Measurements from ENCODE around the gene NKG7. TPM values are rescaled to one million over a fixed set of nuclear protein-coding genes. Genes with fewer than 3 reads are reported as not detected.

NKG7 gene
- total and polyA plus RNA-seq, 2 of the 13 experiments (the other 11 are each of a cell fraction or from before 2014, with no cell fraction given): 0.40 TPM; not detected in 1

DNA sequence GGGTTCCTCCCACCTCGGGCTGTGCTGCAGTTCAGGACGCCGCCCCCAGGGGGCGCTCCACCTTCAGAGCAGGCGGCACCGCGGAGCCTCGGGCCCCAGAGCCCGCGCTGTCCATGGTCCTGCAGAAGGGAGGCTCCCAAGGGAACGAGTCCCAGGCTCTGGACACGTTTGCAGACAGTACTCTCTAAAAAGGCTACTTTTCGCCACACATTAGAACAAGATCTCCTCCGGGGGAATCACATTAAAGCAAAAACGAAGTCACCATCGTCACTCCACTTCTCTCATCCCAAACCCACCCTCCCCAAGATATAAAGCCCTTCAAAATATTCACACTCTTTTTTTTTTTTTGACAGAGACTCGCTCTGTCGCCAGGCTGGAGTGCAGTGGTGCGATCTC is 49.6 kb upstream of the NKG7 start (continued):
- TF ChIP-seq, protein P1, sequence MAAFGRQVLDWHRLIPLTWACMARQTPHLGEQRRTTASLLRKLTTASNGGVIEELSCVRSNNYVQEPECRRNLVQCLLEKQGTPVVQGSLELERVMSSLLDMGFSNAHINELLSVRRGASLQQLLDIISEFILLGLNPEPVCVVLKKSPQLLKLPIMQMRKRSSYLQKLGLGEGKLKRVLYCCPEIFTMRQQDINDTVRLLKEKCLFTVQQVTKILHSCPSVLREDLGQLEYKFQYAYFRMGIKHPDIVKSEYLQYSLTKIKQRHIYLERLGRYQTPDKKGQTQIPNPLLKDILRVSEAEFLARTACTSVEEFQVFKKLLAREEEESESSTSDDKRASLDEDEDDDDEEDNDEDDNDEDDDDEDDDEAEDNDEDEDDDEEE (CRISPR knock-in tag; IDR thresholded peaks at IDR 0.05): peak; percentile 99
- TF ChIP-seq RCOR2 (CRISPR knock-in tag; IDR thresholded peaks at IDR 0.05): no peak
- peak; percentile 89 for TF ChIP-seq ZNF547 (CRISPR knock-in tag; IDR thresholded peaks at IDR 0.05)
- TF ChIP-seq SKI (IDR thresholded peaks at IDR 0.05; ENCODE audit: partially characterized antibody): no peak
- peak; percentile 99 for TF ChIP-seq BORCS8-MEF2B (CRISPR knock-in tag; IDR thresholded peaks at IDR 0.05)
- TF ChIP-seq ELF4 (CRISPR knock-in tag; IDR thresholded peaks at IDR 0.05; ENCODE audit: borderline replicate concordance): no peak; the same call in 1 of the 2 replicates
- 0 out of 2 replicates have a peak, but pooled peaks have one; percentile 74 for TF ChIP-seq ZNF549 (CRISPR knock-in tag; IDR thresholded peaks at IDR 0.05)
- TF ChIP-seq, protein P2, sequence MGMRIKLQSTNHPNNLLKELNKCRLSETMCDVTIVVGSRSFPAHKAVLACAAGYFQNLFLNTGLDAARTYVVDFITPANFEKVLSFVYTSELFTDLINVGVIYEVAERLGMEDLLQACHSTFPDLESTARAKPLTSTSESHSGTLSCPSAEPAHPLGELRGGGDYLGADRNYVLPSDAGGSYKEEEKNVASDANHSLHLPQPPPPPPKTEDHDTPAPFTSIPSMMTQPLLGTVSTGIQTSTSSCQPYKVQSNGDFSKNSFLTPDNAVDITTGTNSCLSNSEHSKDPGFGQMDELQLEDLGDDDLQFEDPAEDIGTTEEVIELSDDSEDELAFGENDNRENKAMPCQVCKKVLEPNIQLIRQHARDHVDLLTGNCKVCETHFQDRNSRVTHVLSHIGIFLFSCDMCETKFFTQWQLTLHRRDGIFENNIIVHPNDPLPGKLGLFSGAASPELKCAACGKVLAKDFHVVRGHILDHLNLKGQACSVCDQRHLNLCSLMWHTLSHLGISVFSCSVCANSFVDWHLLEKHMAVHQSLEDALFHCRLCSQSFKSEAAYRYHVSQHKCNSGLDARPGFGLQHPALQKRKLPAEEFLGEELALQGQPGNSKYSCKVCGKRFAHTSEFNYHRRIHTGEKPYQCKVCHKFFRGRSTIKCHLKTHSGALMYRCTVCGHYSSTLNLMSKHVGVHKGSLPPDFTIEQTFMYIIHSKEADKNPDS (CRISPR knock-in tag; IDR thresholded peaks at IDR 0.05): no peak
- TF ChIP-seq ZNF205 (CRISPR knock-in tag; IDR thresholded peaks at IDR 0.05): peak; percentile 94
- TF ChIP-seq, protein P3, sequence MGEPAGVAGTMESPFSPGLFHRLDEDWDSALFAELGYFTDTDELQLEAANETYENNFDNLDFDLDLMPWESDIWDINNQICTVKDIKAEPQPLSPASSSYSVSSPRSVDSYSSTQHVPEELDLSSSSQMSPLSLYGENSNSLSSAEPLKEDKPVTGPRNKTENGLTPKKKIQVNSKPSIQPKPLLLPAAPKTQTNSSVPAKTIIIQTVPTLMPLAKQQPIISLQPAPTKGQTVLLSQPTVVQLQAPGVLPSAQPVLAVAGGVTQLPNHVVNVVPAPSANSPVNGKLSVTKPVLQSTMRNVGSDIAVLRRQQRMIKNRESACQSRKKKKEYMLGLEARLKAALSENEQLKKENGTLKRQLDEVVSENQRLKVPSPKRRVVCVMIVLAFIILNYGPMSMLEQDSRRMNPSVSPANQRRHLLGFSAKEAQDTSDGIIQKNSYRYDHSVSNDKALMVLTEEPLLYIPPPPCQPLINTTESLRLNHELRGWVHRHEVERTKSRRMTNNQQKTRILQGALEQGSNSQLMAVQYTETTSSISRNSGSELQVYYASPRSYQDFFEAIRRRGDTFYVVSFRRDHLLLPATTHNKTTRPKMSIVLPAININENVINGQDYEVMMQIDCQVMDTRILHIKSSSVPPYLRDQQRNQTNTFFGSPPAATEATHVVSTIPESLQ (CRISPR knock-in tag; conservative IDR thresholded peaks at IDR 0.05): peak; percentile 99
- peak; percentile 98 for TF ChIP-seq XRCC5 (optimal IDR thresholded peaks at IDR 0.05; ENCODE audit: low read length)
- TF ChIP-seq, protein P4, sequence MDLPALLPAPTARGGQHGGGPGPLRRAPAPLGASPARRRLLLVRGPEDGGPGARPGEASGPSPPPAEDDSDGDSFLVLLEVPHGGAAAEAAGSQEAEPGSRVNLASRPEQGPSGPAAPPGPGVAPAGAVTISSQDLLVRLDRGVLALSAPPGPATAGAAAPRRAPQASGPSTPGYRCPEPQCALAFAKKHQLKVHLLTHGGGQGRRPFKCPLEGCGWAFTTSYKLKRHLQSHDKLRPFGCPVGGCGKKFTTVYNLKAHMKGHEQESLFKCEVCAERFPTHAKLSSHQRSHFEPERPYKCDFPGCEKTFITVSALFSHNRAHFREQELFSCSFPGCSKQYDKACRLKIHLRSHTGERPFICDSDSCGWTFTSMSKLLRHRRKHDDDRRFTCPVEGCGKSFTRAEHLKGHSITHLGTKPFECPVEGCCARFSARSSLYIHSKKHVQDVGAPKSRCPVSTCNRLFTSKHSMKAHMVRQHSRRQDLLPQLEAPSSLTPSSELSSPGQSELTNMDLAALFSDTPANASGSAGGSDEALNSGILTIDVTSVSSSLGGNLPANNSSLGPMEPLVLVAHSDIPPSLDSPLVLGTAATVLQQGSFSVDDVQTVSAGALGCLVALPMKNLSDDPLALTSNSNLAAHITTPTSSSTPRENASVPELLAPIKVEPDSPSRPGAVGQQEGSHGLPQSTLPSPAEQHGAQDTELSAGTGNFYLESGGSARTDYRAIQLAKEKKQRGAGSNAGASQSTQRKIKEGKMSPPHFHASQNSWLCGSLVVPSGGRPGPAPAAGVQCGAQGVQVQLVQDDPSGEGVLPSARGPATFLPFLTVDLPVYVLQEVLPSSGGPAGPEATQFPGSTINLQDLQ (CRISPR knock-in tag; IDR thresholded peaks at IDR 0.05): peak; percentile 89
- TF ChIP-seq CBX5 (CRISPR knock-in tag; IDR thresholded peaks at IDR 0.05; ENCODE audit: borderline replicate concordance): peak; percentile 93
- TF ChIP-seq HOXA7 (CRISPR knock-in tag; IDR thresholded peaks at IDR 0.05): no peak
- peak; percentile 91 for TF ChIP-seq ZNF296 (CRISPR knock-in tag; conservative IDR thresholded peaks at IDR 0.05)
- TF ChIP-seq TBP (CRISPR knock-in tag; IDR thresholded peaks at IDR 0.05): no peak
- TF ChIP-seq ELF3 (CRISPR knock-in tag; IDR thresholded peaks at IDR 0.05): peak; percentile 89
- TF ChIP-seq, protein P5, sequence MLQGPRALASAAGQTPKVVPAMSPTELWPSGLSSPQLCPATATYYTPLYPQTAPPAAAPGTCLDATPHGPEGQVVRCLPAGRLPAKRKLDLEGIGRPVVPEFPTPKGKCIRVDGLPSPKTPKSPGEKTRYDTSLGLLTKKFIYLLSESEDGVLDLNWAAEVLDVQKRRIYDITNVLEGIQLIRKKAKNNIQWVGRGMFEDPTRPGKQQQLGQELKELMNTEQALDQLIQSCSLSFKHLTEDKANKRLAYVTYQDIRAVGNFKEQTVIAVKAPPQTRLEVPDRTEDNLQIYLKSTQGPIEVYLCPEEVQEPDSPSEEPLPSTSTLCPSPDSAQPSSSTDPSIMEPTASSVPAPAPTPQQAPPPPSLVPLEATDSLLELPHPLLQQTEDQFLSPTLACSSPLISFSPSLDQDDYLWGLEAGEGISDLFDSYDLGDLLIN (CRISPR knock-in tag; IDR thresholded peaks at IDR 0.05; ENCODE audit: borderline replicate concordance): peak; percentile 76; the same call in 1 of the 2 replicates
- TF ChIP-seq SRSF4 (IDR thresholded peaks at IDR 0.05; ENCODE audit: low read depth, low read length, poor library complexity, severe bottlenecking): no peak
- TF ChIP-seq, protein P6, sequence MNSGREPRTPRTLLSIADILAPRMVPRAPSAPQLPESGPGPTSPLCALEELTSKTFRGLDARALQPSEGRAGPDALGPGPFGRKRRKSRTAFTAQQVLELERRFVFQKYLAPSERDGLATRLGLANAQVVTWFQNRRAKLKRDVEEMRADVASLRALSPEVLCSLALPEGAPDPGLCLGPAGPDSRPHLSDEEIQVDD (CRISPR knock-in tag; IDR thresholded peaks at IDR 0.05; ENCODE audit: borderline replicate concordance): peak; percentile 85; the same call in 1 of the 2 replicates
- peak; percentile 58 for TF ChIP-seq NFYB (CRISPR knock-in tag; IDR thresholded peaks at IDR 0.05)

All from HepG2 (cell line).